GM21367 (cell line): ENCODE measurements around the gene CCDC85C.
A peak's percentile ranks its signal among the peaks of the same experiment; 100 is the strongest.

Experiments used
- ATAC-seq: cut with Tn5 transposase; IDR thresholded peaks from one replicate; pipeline ENCODE4 v1.9.1; 2021; ENCODE audit not compliant: unreplicated experiment

CCDC85C gene

DNA sequence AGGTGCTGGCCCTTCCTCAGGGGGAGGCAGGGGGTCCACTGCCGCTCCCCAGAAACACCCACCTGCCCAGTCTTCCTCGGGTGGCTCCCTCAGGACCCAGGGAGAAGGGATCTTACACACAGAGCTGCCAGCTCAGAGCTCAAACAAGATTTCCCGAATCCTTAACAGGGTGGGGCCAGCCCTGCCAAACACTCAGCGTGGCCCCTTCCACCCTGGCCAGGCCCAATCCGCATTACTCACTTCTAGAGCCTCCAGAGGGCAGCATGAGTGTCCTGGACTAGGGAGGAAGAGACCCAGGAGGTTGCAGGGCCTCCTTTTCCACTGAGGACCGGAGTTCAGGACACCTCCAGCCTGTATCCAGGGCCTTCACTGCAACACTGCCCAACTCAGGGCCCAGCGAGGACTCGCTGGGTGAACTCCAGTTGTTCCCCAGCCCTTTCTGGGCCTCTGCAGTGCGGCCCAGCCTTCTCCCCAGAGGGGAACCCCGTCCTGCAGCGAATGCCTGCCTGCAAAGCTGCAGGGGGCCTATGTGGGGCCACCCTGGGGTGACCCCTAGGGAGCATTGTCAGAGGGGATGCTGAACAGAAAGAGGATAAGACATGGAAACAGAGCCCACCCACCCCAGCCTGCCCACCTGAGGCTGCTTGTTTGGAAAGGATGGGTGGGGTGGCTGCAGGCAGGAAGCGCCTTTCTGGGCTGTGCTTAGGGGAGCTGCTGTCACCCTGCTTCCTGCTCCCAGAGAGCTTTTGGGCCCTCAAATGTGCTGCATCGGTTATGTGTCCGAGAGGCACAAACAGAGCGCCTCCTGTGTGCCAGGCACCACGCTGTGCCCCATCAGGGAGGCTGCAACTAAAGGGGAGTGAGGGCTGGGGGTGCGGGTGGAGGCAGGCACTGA, 79.0 kb downstream of the CCDC85C start:
- ATAC-seq = no peak

DNA sequence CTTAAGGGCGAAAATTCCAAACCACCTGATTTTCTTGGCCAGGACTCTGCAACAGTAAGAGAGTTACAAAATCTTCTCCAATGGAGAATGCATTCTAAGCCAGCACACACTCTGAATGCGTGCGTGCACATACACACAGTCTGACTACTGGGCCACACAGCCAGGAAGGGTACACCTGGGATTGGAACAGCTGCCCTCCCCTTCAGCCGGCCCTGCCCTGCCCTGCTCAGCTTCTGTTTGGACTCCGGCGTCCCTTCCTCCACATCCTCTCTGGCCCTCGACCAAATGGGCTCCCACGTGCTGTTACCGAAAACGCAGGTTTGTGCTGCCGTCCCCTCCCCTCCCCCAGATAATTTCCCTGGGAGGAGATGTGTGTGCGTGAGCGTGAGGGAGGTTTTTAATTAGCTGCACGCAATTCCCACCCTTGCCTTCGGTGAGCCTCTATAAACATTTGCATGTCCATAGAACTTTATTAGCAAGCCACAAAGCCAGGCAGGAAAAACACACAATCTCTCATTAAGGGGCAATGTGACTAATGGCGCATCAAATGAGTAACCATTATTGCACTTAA, 79.8 kb downstream of the CCDC85C start:
- no peak for ATAC-seq

DNA sequence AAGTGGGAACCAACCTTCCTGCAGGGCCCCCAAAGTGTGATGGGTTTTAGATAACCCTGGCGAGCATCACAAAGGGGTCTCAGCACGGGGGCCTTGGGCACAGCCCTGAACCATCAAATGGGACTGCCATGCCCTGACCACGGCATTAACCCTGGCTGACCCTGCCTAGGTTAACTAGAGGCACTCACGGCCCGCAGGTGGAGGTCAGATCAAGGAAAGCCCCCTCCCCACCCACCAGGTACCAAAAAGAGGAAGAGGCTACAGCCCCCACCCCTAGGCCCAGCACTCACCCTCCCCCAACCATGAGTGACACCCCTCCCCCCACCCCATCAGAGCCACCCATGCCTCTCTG, 80.3 kb downstream of the CCDC85C start:
- ATAC-seq = no peak

DNA sequence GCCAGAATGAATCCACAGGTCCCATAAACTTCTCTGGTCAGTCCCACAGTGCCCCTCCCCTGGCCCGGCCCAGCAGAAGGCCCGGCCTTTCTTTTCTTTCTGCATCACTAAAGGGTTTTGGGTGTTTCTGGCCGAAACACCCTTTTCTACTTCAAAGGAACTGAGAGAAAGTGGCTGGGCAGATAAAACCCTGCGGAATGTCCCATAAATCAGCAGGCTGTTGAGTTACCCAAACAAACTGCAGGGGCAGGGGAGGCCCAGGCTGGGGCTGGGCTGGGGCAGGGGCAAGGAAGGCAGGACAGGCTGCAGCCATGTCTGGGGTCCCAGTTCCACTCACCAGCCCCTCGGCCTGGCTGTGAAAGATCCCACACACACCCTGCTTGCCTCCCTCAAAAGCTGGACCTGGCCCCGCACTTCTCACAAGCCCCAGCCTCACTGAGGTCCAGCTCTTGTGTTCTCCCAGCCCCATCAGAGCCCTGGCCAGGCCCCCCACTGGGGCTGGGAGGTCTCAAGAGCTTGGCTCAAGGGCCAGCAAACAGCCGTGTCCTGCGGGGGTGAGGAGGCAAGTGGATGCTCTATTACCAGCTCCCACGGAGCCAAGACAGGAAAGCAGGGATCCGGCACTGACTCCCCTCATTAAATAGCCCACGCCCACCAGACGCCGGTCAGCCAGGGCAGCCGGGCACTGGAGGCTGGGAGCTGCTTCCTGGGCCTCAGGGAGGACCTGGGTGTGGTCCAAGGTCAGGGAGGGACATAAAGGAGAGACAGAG, 80.9 kb downstream of the CCDC85C start:
- no peak for ATAC-seq

DNA sequence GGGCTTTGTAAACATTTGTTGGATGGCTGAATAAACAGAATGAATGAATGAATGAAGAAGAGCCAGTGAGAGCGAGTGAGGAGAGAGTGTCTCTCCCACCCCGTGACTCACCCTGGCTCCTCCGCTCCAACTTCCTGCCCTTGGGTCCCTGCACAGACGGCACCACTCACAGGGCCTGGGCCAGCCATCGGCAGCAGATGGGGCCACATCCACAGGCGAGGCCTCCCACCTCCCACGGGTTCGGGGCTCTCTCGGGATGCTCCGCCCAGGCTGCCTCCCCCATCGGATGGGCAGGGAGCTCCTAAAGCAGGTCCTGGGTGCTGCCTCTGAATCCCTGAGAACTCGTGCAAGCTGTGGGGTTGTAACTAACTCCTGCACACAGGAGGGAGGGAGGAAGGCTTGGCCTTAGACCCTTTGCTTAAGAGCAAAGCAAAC, 81.5 kb downstream of the CCDC85C start:
- no peak for ATAC-seq

DNA sequence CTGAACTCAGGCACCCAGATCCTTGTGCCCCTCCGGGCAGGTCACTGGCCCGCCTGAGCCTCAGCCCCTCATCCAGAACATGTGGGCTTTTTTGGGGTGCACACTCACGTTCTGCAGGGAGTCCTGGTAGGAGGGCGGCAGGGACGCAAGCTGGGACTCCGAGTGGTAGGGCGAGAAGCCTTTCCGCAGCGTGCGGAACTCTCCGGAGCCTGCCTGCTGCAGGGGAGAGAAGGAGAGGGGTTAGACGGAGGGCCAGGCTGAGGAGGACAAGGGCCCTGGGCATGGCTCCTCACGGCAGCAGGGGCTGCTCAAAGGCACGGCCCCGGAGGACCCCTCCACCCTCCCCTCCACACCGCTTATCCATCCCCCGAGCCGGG, 82.0 kb downstream of the CCDC85C start:
- ATAC-seq = no peak

DNA sequence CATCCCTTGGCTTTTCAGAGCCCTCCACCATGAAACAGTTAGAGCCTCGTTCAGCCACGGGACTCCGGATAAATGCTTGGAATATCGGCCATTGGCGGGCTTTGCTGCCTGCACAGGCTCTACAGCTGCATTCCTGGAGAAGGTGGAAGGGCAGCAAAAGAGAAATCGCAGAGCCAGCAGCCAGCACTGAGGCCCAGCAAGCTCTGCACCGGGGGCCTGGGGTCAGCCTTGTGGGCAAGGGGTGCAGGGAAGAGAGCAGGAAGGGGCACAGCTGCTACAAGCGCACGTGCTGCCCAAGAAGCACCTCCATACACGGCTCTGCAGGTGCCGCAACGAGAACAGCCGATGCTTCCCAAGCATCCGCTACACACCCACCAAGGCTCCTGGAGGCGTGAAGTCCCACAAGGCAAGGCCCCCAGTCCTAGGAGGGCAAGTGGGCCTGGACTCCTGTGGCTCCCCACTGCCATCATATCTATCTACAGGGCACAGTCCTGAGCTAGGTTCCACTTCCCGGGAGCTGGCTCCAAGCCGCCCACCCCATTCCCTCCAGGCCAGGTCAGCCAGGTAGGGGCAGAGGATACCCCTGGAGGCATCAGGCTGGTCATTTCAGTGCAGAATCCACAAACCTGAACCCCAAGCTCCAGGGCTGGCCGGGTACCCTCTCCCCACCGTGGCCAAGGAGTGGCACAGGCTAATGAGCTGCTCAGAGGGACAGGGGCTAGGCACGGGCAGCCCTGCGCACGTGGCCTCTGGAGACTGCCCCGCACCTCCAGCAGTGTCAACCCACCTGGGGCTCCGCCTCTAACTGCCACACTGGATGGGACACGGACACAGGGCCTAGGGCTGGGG, 82.6 kb downstream of the CCDC85C start:
- ATAC-seq = no peak

DNA sequence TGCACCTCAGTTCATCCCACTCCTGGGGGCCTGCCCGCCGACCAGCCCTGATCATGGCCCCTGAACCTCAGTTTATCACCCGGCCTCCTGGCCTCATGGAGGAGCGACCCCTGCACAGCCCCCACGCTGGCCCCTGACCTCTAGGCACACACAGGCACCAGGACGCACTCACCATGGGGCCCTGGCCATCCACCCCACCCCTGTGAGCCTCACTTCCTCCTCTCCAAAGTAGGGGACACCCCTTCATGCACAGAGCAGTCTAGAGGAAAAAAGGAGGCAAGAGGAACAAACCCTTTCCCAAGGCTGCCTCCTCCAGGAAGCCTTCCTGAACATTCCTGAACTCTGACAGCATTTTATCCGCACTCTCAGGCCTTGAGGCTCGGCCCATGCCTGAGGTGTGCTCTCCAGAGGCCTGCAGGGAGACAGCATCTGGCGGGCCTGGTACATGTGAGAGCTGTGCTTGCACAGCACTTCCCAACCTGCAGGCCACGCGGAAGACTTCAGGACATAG, 83.4 kb downstream of the CCDC85C start:
- ATAC-seq = no peak

DNA sequence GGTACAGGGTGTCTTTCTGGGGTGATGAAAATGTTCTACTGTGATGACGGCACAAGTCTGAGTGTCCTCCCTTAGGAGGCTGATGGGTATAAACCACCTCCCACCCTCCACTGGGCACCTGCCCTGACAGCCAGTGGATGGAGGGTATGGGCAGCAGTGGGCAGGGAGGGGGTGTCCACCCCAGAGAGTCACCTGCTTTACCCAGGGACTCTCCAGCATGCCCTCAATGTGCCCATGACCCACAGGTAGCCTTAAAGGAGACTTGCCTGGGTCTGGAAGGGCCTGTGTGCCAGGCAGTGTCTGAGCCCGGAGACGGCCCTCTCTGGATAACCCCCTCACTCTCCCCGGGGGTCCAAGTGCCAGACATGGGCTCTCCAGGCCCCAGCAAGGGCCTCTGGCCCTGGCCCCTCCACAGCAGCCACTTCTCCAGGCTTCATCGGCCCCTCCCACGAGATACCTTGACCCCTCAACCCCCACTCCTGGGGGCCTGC, 84.0 kb downstream of the CCDC85C start:
- ATAC-seq = no peak

DNA sequence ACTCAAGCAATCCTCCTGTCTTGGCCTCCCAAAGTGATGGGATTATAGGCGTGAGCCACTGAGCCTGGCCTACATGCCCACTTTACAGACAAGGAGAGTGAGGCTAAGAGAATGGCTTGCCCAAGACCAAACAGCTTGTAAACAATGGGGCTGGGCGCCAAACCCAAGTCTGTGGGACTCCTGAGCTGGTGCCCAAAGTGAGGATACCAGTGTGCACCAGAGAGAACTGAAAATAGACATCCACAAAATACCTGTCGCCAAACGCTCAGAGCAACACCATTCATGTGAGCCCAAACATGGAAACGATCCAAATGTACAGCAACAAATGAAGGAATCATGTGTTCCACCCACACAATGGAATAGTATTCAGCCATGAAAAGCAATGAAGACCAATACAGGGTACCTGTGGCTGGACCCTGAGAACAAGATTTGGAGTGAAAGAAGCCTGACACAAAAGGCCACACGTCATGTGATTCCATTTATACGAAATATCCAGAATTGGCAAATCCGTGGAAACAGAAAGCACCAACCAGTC, 84.6 kb downstream of the CCDC85C start:
- no peak for ATAC-seq

DNA sequence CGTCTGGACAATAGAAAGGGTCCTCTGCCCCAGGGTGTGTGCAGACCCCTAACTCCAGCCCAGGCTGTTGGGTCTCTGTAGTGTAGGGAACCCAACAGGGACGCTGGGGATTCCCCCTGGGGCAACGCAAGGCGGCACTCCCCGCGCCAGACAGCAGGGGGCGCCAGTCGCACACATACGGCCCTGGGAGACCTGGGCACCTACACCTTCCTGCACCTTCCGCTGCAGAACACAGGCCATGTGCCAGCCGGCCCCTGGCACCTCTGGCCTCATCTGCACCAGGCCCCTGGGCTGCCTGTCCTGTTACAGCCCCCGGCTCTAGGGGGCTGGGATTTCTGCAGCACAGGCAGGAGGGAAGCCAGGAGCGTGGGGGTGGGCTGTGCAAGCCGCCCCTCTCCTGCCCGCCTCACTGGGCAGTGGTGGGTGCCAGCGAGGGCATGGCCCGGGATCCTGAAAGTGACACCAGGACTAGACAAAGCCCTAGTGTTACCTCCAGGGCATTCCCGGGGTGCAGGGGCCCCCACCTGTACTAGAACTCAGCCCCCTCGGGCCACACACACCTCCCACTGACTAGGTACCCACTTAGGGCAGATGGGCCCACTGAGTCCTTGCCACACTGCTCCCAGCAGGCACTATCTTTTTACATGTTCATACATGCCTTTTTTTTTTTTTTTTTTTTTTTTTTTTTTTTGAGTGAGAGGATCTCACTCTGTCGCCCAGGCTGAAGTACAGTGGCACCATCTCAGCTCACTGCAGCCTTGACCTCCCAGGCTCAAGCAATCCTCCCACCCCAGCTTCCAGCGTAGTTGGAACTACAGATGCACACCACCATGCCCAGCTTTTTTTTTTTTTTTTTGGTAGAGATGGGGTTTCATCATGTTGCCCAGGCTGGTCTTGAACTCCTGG, 85.3 kb downstream of the CCDC85C start:
- peak; percentile 66 for ATAC-seq

DNA sequence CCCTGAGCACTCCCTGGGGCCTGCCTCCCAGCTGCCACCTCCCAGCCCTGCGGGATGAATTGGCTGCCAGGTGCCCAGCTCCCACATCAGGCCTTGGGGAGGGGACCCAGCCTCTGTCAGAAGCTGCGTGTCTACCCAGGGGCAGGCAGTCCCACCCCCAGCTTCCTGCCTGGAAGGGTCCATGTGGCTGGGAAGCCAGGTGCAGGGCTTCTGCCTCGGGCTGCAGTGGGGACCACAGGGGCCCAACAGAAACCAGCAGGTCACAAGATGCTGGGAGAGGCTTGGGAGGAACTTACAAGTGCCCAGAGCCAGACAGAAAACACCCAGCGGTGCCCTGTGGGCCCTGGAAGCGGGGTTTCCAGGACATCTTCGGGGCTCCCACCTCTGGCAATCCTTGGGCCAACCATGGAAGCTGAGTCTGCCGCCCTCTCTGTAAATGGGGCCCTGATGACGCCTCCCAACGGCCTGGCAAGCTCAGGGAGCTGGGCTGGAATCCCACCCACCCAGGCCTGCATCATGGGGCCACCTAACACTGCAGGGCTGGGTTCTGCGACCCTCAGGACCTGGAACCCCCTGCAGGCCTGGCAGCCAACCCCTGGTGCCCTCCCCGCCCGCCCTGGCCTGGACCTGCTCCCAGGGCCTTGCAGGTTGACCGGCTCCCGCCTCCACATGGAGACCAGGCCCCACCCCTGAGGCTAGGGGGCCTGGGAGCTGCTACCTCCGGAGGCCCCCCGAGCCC, 86.2 kb downstream of the CCDC85C start:
- ATAC-seq = no peak

DNA sequence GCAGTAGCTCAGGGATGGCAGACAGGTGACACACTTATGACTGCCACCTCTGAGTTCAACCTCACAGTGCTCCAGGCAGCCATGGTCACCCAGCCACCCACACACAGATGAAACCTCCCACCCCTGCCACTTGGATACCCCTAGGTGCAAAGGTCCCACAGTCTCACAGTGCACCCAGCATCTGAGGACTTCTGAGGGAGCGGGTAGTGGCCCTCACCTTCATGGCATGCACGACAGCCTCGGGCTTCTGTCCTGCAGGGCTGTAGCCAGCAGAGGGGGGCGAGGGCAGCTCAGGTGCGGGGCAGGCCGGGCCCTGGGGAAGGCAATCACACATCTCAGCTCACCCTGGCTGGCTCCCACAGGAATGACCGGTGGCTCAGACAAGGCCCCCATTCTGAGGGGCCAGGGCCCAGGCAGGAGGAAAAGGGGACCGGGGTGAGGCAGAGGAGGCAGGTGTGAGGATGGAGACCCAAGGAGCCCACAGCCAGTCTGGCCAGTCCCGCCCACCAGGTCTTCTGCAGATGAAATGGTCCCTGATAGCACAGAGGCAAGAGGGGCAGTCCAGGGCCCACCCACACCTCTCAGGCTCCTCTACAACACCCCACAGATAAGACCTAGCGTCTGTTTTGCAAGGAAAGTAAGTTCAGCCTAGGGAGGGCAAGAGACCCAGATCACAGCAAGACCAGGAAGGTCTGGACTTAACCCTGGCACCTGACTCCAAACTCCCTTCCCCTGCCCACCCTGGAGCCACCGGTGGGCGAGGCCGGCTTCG, 87.0 kb downstream of the CCDC85C start:
- no peak for ATAC-seq

DNA sequence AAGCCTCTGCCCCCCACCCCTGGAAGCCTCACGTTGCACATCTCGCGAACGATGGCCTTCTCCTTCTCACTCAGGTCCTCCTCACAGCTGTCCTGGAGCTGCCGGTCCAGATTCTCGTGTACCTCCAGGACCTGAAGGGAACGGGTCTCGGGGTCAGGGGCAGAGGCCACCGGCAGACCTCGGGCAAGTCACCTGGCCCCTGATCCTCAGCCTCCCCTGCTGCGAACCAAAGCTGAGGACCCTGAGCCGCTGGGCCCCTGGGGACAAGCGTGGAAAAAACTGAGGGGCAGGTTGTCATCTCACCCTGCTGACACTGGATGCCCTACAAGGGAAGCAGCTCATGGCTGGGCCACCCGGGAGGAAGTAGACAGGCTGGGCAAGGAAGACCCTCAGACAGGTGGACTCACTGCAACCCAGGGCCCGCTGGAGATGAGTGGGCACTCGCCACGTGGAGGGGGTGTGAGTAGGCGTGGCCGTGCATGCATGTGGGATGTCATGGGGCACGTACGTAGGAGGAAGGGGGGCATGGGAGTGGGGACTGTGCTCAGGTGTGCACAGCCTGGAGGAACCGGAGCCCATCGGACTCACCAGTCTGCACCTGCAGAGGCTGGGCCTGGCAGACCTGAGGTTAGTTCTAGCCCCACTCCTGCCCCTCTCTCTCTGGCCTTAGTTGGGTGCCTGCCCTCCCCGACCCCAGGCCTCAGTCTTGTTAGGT, 87.7 kb downstream of the CCDC85C start:
- no peak for ATAC-seq

DNA sequence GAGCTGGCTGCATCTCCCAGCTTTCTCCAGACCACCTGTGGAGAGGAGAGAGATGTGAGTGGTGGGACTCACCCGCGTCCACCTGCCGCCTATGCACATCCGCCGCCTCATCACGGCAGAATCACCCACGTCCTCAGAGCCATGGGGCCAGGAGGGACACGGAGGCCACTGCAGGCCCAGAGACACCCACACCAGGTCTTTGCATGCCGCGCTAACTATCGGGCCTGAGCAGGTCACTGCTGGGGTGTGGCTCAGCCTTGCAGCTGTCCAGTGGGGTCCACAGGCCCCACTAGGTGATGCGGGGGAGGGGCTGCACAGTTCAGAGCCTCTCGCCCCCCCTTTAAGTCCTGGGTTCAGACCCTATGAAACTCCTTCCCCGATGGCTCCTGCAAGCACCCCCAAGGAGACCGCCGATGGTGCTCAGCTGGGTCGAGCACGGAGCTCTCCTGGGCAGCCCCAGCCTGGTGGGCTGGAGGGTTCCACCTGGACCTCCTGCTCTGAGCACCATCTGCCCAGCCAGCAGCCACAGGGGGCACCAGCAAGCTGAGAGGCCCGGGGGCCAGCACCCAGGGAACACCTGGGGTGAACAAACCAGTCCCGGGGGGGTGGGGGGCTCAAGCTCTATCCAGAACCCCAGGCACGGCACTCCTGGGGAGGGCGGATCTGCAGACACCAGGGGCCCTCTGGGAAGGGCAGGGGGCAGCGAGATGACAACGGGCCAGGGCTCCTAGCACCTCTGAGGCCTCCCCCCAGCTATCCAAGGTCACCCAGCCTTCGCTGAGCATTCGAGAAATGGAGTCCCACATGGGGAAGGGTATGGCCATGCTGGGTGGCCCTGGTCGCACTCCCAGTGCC, 88.5 kb downstream of the CCDC85C start:
- ATAC-seq = no peak

DNA sequence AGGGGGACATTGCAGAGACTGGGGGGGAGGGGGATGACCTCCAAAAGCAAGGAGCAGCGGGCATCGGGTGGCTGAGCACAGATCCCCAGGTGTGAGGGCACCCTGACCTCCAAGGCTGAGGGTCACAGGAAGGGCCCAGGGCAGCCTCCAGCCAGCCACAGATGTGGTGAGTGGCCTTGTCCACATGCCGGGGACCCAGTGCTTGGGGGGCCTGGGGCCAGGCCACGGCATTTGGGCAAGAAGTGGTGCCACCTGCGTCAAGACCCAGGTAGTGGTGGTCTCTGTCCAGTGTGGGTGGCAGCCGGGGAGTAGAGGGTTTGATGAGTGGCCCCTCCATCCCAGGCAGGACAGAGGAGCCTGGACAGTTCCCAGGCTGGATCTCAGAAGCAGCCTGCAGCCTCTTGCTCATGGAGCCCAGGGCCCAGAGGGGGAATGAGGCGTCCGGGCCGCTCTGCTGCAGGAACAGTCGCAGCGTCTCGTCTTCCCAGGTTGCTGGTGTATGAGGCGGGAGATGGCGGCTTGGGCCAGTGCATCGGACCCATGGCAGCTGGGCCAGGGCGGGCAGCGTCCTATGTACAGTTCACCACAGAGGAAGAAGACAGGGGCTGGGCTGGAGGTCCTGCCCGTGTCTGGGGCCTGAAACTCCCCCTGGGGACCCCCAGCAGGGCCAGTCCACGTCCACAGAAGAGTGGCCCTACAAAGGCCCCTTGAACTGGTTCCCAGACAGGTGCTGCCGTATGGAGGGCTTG, 89.3 kb downstream of the CCDC85C start:
- no peak for ATAC-seq
